SU-DHL-6 (cell line): ENCODE results near the gene SLC30A5.

Source experiments
- H2AFZ ChIP-seq: fragments of 200-600 bp; sonication (generic); 2 replicates; pipeline ENCODE4 v1.6.1; 2014; ENCODE audit warnings: low read depth, mild to moderate bottlenecking, moderate library complexity, mixed read lengths, antibody characterized with exemption, low read length; ENCODE audit not compliant: severe bottlenecking
- H3F3A ChIP-seq: fragments of 200-600 bp; shearing (Covaris generic); 2 replicates; pipeline ENCODE4 v1.6.0; 2016; ENCODE audit warnings: antibody characterized with exemption, mild to moderate bottlenecking; ENCODE audit not compliant: insufficient read depth
- H3K27ac ChIP-seq: fragments of 200-600 bp; sonication (generic); 2 replicates; pipeline ENCODE4 v1.5.1; 2016; ENCODE audit warnings: low read depth, mild to moderate bottlenecking, low read length, moderate library complexity, mixed read lengths
- H3K27me3 ChIP-seq: fragments of 200-600 bp; sonication (generic), shearing (Covaris generic); 2 replicates; pipeline ENCODE4 v1.6.0; 2014; ENCODE audit warnings: mild to moderate bottlenecking, low read length
- H3K36me3 ChIP-seq: fragments of 200-600 bp; sonication (generic); 2 replicates; pipeline ENCODE4 v1.6.1; 2014; ENCODE audit warnings: mild to moderate bottlenecking, low read length, mixed read lengths
- H3K4me2 ChIP-seq: fragments of 300-600, 200-600 bp; shearing (Covaris generic), sonication (generic); 2 replicates; pipeline ENCODE4 v1.6.0; 2014; ENCODE audit warnings: low read length, low read depth, mild to moderate bottlenecking; ENCODE audit not compliant: poor library complexity, severe bottlenecking
- H3K4me3 ChIP-seq: fragments of 200-600 bp; sonication (generic); 2 replicates; pipeline ENCODE4 v1.5.1; 2014; ENCODE audit warnings: antibody characterized with exemption, low read length, mild to moderate bottlenecking, mixed read lengths; ENCODE audit not compliant: insufficient read depth, poor library complexity, severe bottlenecking
- H3K79me2 ChIP-seq: fragments of 200-600 bp; sonication (generic); 2 replicates; pipeline ENCODE4 v1.6.1; 2014; ENCODE audit warnings: mild to moderate bottlenecking, low read length, moderate library complexity; ENCODE audit not compliant: insufficient read depth
- H3K9ac ChIP-seq: fragments of 200-600 bp; sonication (generic); 2 replicates; pipeline ENCODE4 v1.7.0; 2014; ENCODE audit warnings: mild to moderate bottlenecking, low read length
- H3K9me2 ChIP-seq: fragments of 200-600 bp; sonication (generic); replicated peaks from 2 replicates; pipeline ENCODE4 v1.6.1; 2014; ENCODE audit warnings: low read length; ENCODE audit not compliant: insufficient read depth
- H3K9me3 ChIP-seq: fragments of 200-600 bp; sonication (generic); 2 replicates; pipeline ENCODE4 v1.6.1; 2014; ENCODE audit warnings: low read length, mixed read lengths; ENCODE audit not compliant: insufficient read depth
- H4K20me1 ChIP-seq: fragments of 200-600 bp; sonication (generic); 2 replicates; pipeline ENCODE4 v1.6.1; 2014; ENCODE audit warnings: low read depth, mild to moderate bottlenecking, antibody characterized with exemption, low read length, moderate library complexity, mixed read lengths
- CTCF ChIP-seq: fragments of 200-600 bp; sonication (generic); IDR thresholded peaks from one replicate; pipeline ENCODE4 v1.5.1; 2017; ENCODE audit warnings: antibody characterized with exemption, mild to moderate bottlenecking, low read length, moderate library complexity; ENCODE audit not compliant: insufficient read depth, poor library complexity, severe bottlenecking
- EZH2phosphoT487 ChIP-seq: fragments of 200-600 bp; sonication (generic), shearing (Covaris generic); conservative IDR thresholded peaks from 2 replicates; pipeline ENCODE4 v1.6.1; 2018; ENCODE audit warnings: mild to moderate bottlenecking, antibody characterized with exemption, low read length, moderate library complexity, mixed read lengths

SLC30A5 gene

DNA sequence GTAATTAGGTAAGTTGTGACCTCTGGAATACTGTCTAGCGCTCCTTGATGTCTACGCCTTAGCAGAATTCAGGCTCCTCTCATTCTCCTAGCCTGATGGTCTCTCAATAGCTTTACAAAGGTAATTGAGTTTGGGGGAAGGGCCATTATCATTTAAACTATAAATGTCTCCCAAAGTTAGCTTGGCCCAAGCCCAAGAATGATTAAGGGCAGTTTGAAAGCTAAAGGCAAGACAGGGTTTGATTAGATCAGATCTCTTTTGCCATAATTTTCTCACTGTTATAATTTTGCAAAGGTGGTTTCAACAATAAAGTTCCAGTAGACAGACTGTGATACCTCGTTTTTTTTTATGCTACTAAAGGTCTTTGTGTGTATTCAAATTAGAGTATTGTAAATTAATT is 3.7 kb upstream of the SLC30A5 start:
- Histone ChIP-seq H3F3A (no peaks in the 10 kb centered on the region), H3K79me2 (peaks cover 13% of the 10 kb centered on the region), H2AFZ (no peak overlapping the region), H3K9me2 (no peaks in the 10 kb centered on the region), H4K20me1 (no peaks in the 10 kb centered on the region), H3K36me3 (no peaks in the 10 kb centered on the region), H3K27ac (no peak overlapping the region), H3K9ac (no peak overlapping the region), H3K27me3 (no peaks in the 10 kb centered on the region), H3K4me3 (no peak overlapping the region), H3K4me2 (no peak overlapping the region), H3K9me3 (no peaks in the 10 kb centered on the region)
- no peak for TF ChIP-seq CTCF
- no peak for TF ChIP-seq EZH2phosphoT487

GRCh38 chr5:69091771-69092170 is 2.0 kb upstream of the SLC30A5 start:
- H3K27ac ChIP-seq = no peak overlapping the region

GRCh38 chr5:69092969-69093368 is 845 bp upstream of the SLC30A5 start:
- H3F3A ChIP-seq = no peaks in the 10 kb centered on the region
- no peaks in the 10 kb centered on the region for H3K9me3 ChIP-seq
- H3K9me2 ChIP-seq = no peaks in the 10 kb centered on the region
- H3K4me3 ChIP-seq = no peak overlapping the region
- TF ChIP-seq EZH2phosphoT487 (no peak), CTCF (no peak)
- H3K27ac ChIP-seq = no peak overlapping the region
- no peaks in the 10 kb centered on the region for H3K27me3 ChIP-seq
- H3K79me2 ChIP-seq = peaks cover 40% of the 10 kb centered on the region
- H3K36me3 ChIP-seq = no peaks in the 10 kb centered on the region
- peak overlapping the region; percentile 95 for H2AFZ ChIP-seq
- H4K20me1 ChIP-seq = no peaks in the 10 kb centered on the region
- H3K9ac ChIP-seq = peak overlapping the region; percentile 29; the same call in 1 of the 2 replicates
- peak overlapping the region; percentile 38 for H3K4me2 ChIP-seq

More at GRCh38 chr5:69091771-69092170, 2.0 kb upstream of the SLC30A5 start:
- TF ChIP-seq EZH2phosphoT487 = no peak
- no peak for TF ChIP-seq CTCF
- Histone ChIP-seq H3F3A (no peaks in the 10 kb centered on the region), H3K9ac (no peak overlapping the region), H3K4me2 (no peak overlapping the region), H3K9me3 (no peaks in the 10 kb centered on the region), H2AFZ (no peak overlapping the region), H3K36me3 (no peaks in the 10 kb centered on the region), H3K27me3 (no peaks in the 10 kb centered on the region), H3K4me3 (no peak overlapping the region), H3K79me2 (peaks cover 29% of the 10 kb centered on the region), H3K9me2 (no peaks in the 10 kb centered on the region), H4K20me1 (no peaks in the 10 kb centered on the region)
